Aorta (tissue), 5 donors: Measurements from ENCODE around the gene PPP1R13L. TPM values are rescaled to one million over a fixed set of nuclear protein-coding genes. Genes with fewer than 3 reads are reported as not detected.
A peak's percentile ranks its signal among the peaks of the same experiment; 100 is the strongest.
"Not testable (repeated sequence)": the region's sequence is repeated elsewhere in the genome, so short reads cannot be mapped to it uniquely, and the experiment has no call there.

Source experiments
- ATAC-seq: fragments of 200-7000 bp; cut with Tn5 transposase; one replicate; pipeline ENCODE4 v1.9.1; 2022; ENCODE audit warnings: moderate library complexity; ENCODE audit not compliant: low FRiP score
- DNase-seq, 2 donors: peaks; one replicate each; pipeline ENCODE4 v3.0.0-alpha.2; 2020
- H3K27ac ChIP-seq, 2 donors: one replicate each; pipeline ENCODE4 v1.5.1; 2013; ENCODE audit warnings: low read length in 2 of 2, mild to moderate bottlenecking in 2 of 2, moderate library complexity in 2 of 2, control low read depth in 1 of 2, inconsistent platforms in 1 of 2, low read depth in 1 of 2
- H3K27me3 ChIP-seq, 2 donors: one replicate each; pipeline ENCODE4 v1.6.1; 2013; ENCODE audit warnings: control low read depth in 1 of 2, low read length in 1 of 2, mild to moderate bottlenecking in 1 of 2, moderate library complexity in 1 of 2; ENCODE audit not compliant: insufficient read depth in 2 of 2, control insufficient read depth in 1 of 2
- H3K36me3 ChIP-seq, 2 donors: one replicate each; pipeline ENCODE4 v1.6.1; 2013; ENCODE audit warnings: control low read depth in 1 of 2, low read length in 1 of 2, mild to moderate bottlenecking in 1 of 2; ENCODE audit not compliant: insufficient read depth in 2 of 2, control insufficient read depth in 1 of 2
- H3K4me1 ChIP-seq, 2 donors: one replicate each; pipeline ENCODE4 v1.6.1; 2013; ENCODE audit warnings: low read length in 2 of 2, control low read depth in 1 of 2, mild to moderate bottlenecking in 1 of 2, moderate library complexity in 1 of 2; ENCODE audit not compliant: insufficient read depth in 2 of 2, control insufficient read depth in 1 of 2
- H3K4me3 ChIP-seq, 2 donors: one replicate each; pipeline ENCODE4 v1.5.1; 2013; ENCODE audit warnings: low read length in 2 of 2, control low read depth in 1 of 2, mild to moderate bottlenecking in 1 of 2
- H3K9me3 ChIP-seq: one replicate; pipeline ENCODE4 v1.6.1; 2013; ENCODE audit warnings: mild to moderate bottlenecking, low read length; ENCODE audit not compliant: control insufficient read depth
- WGBS, 2 donors: extraction: QIAGEN DNeasy Blood & Tissue Kit; methylation state at CpG; one replicate each; pipeline ENCODE4 v1.1.7; 2013; 5-methylcytosine and 5-hydroxymethylcytosine counted together
- intact Hi-C, 2 donors: fragments of 100-400 bp; cut with DNase I; formaldehyde crosslinking; loops; one replicate each; pipeline versions ENCODE4 v1.14.2 to v1.15.0; 2022
- polyA plus RNA-seq, 2 donors: library from polyadenylated mRNA; stranded (reverse); fragments of 200-250 nt; gene quantifications; one replicate each; pipeline ENCODE4 v1.2.3, GENCODE V29; 2013
- total RNA-seq, 2 donors: library from RNA; stranded (reverse); fragmentation: NEBNext Ultra II Directional; extraction: Animal tissue kit (Norgen Biotek cat#: 25700); gene quantifications; one replicate each; pipeline ENCODE4 v1.2.1, GENCODE V29; 2021
- donor health status: healthy with polysubstance abuse.
- donor health status: Bipolar disorder and iron deficiency.
- donor health status: DM: no; HTN: no; CAD: no.
- donor health status: DM: no; HTN: no; CAD: no.
- donor health status: DM: yes; HTN: yes; CAD: no.

The PPP1R13L gene
- total and polyA plus RNA-seq, 4 donors = 11.1 to 153 (median 70.3) TPM

DNA sequence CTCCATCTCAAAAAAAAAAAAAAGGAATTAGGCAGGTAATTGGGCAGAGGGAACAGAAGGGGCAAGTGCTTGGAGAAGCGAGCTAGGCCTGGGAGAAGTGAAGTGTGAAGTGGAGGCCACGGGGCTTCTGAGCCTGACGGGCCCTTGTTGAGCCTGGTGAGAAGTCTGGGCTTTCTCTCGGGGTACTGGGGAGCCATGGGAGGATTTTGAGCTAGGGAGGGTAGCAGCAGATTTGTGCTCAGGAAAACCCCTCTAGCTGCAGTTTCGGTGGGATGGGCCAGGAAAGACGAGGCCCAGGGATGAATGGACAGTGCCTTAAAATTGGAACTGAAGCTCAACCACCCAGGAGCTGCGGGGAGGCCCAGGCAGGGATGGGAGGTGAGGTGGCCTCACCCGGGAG is 9.6 kb upstream of the PPP1R13L start:
- no peaks in the 10 kb centered on the region for H3K4me1 ChIP-seq
- H3K27ac ChIP-seq = no peak overlapping the region
- DNase-seq = no peak
- no peak overlapping the region for H3K4me3 ChIP-seq
- no peaks in the 10 kb centered on the region for H3K27me3 ChIP-seq
- H3K36me3 ChIP-seq = peaks cover 0 to 4% of the 10 kb centered on the region in 2 donors
- intact Hi-C loops = no loop called here
- H3K9me3 ChIP-seq = no peaks in the 10 kb centered on the region
- ATAC-seq = no peak
- WGBS, 2 donors = 92% methylated on average over 8 of the region's 8 CpGs

DNA sequence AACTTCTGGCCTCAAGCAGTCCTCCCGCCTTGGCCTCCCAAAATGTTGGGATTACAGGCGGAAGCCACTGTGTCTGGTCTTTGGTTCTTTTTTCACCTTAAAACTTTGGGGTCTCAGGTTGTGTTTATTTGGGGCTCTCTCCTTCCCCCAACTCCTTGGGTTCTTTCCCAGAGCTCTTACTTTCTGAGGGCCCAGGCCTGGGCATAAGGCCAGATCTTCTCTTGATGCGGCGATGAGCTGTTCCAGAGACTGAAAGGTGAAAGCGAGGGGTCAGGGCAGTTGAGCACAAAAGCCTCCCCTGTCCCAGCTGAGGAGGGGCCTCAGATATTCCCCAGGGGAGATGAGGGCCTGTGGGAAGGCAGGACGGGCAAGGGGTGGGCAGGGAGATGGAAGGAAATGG is 8.6 kb upstream of the PPP1R13L start:
- Histone ChIP-seq H3K36me3 (peaks cover 0 to 2% of the 10 kb centered on the region in 2 donors), H3K27me3 (no peaks in the 10 kb centered on the region), H3K4me3 (no peak overlapping the region), H3K27ac (no peak overlapping the region), H3K4me1 (no peaks in the 10 kb centered on the region), H3K9me3 (no peaks in the 10 kb centered on the region)
- no peak for ATAC-seq
- WGBS, 2 donors = 87 to 89% methylated on average over 6 of the region's 6 CpGs
- DNase-seq = no peak
- intact Hi-C loops = no loop called here

DNA sequence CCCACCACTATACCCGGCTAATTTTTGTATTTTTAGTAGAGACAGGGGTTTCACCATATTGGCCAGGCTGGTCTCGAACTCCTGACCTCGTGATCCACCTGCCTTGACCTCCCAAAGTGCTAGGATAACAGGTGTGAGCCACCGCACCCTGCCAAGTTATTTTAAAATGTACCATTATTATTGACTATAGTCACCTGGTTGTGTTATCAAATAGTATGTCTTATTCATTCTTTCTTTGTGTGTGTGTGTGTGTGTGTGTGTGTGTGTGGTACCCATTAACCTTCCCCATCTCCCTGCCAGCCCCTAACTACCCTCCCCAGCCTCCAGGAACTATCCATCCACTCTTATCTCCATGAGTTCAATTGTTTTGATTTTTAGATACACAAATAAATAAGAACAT is 5.5 kb upstream of the PPP1R13L start:
- ATAC-seq, H3K27me3 ChIP-seq, intact Hi-C loops, H3K27ac ChIP-seq, H3K4me3 ChIP-seq, DNase-seq, H3K9me3 ChIP-seq, H3K36me3 ChIP-seq, H3K4me1 ChIP-seq: not testable (repeated sequence)
- 93 to 97% methylated on average over 4 of the region's 4 CpGs for WGBS, 2 donors

DNA sequence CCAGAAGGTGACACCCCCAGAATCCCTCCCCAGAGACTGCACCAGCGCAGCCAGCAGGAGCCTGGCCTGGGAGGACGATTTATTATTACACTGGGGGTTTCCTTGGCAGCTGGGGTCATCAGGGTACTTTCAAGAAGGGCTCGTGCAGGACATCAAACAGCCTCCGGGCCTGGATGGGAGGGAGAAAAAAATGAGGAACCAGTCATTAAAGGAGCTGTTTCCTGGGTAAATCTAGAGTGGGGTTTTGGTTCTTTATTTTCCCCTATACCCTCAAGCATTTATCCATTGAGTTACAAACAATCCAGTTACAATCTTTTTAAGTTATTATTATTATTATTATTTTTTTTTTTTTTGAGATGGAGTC is 4.7 kb upstream of the PPP1R13L start:
- DNase-seq = no peak
- H3K4me3 ChIP-seq = no peak overlapping the region
- no peaks in the 10 kb centered on the region for H3K27me3 ChIP-seq
- WGBS, 2 donors = 59 to 62% methylated on average over 4 of the region's 4 CpGs
- intact Hi-C loops = no loop called here
- H3K27ac ChIP-seq = no peak overlapping the region
- no peaks in the 10 kb centered on the region for H3K9me3 ChIP-seq
- H3K4me1 ChIP-seq = no peaks in the 10 kb centered on the region
- H3K36me3 ChIP-seq = peaks cover 0 to 2% of the 10 kb centered on the region in 2 donors
- no peak for ATAC-seq

DNA sequence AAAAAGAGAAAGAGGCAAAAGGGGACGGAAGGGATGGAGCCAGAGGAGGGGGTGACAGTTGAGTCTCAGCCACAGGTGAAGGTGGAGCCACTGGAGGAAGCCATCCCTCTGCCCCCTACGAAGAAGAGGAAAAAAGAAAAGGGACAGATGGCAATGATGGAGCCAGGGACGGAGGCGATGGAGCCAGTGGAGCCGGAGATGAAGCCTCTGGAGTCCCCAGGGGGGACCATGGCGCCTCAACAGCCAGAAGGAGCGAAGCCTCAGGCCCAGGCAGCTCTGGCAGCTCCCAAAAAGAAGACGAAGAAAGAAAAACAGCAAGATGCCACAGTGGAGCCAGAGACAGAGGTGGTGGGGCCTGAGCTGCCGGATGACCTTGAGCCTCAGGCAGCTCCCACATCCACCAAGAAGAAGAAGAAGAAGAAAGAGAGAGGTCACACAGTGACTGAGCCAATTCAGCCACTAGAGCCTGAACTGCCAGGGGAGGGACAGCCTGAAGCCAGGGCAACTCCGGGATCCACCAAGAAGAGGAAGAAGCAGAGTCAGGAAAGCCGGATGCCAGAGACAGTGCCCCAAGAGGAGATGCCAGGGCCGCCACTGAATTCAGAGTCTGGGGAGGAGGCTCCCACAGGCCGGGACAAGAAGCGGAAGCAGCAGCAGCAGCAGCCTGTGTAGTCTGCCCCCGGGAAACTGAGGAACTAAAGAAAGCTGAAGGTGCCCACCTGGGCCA is 4.1 kb upstream of the PPP1R13L start:
- no peak for DNase-seq
- H3K9me3 ChIP-seq = no peaks in the 10 kb centered on the region
- intact Hi-C loops = no loop called here
- ATAC-seq = no peak
- no peak overlapping the region for H3K27ac ChIP-seq
- peaks cover 0 to 1% of the 10 kb centered on the region in 2 donors for H3K4me1 ChIP-seq
- no peaks in the 10 kb centered on the region for H3K27me3 ChIP-seq
- peaks cover 0 to 2% of the 10 kb centered on the region in 2 donors for H3K36me3 ChIP-seq
- WGBS, 2 donors = 80 to 82% methylated on average over 15 of the region's 15 CpGs
- no peak overlapping the region for H3K4me3 ChIP-seq

DNA sequence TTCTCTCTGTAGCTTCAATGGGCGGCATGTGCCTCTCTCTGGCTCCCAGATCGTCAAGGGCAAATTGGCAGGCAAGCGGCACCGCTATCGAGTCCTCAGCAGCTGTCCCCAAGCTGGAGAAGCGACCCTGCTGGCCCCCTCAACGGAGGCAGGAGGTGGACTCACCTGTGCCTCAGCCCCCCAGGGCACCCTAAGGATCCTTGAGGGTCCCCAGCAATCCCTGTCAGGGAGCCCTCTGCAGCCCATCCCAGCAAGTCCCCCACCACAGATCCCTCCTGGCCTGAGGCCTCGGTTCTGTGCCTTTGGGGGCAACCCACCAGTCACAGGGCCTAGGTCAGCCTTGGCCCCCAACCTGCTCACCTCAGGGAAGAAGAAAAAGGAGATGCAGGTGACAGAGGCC is 3.3 kb upstream of the PPP1R13L start:
- WGBS, 2 donors = 88 to 89% methylated on average over 8 of the region's 8 CpGs
- Histone ChIP-seq H3K9me3 (no peaks in the 10 kb centered on the region), H3K27me3 (no peaks in the 10 kb centered on the region), H3K27ac (no peak overlapping the region), H3K4me3 (no peak overlapping the region), H3K4me1 (peaks cover 0 to 4% of the 10 kb centered on the region in 2 donors), H3K36me3 (no peaks in the 10 kb centered on the region)
- ATAC-seq = no peak
- DNase-seq = no peak
- intact Hi-C loops = no loop called here

DNA sequence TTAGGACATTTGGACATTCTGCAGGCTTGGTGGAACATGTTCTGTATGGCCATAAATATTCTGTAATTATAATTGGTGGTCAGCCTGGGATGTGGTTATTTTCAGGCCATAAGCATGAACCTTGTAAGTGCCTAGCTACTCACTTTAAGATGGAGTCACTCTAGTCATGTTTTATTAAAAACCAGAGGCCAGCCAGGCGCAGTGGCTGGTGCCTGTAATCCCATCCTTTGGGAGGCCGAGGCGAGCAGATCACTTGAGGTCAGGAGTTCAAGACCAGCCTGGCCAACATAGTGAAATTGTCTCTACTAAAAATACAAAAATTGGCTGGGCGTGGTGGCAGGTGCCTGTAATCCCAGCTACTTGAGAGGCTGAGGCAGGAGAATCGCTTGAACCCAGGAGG is 2.7 kb upstream of the PPP1R13L start:
- H3K4me3 ChIP-seq, DNase-seq, H3K36me3 ChIP-seq, intact Hi-C loops, ATAC-seq, H3K4me1 ChIP-seq, H3K27ac ChIP-seq, H3K27me3 ChIP-seq, H3K9me3 ChIP-seq: not testable (repeated sequence)
- 75 to 77% methylated on average over 5 of the region's 5 CpGs for WGBS, 2 donors

DNA sequence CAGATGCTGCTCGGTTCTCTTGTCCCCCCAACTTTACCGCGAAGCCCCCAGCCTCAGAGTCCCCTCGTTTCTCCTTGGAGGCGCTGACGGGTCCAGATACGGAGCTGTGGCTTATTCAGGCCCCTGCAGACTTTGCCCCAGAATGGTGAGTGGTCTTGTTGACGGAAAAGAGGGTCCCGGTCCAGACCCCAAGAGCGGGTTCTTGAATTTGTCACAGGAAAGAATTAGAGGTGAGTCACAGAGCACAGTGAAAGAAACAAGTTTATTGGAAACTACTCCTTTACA is 2.2 kb upstream of the PPP1R13L start:
- Histone ChIP-seq H3K36me3 (no peaks in the 10 kb centered on the region), H3K27me3 (no peaks in the 10 kb centered on the region), H3K9me3 (no peaks in the 10 kb centered on the region), H3K27ac (no peak overlapping the region), H3K4me3 (peak overlapping the region in 1 of 2 donors; percentile 48), H3K4me1 (peaks cover 0 to 4% of the 10 kb centered on the region in 2 donors)
- intact Hi-C loops = no loop called here
- no peak for ATAC-seq
- WGBS, 2 donors = 0 to 2% methylated on average over 10 of the region's 10 CpGs
- no peak for DNase-seq

DNA sequence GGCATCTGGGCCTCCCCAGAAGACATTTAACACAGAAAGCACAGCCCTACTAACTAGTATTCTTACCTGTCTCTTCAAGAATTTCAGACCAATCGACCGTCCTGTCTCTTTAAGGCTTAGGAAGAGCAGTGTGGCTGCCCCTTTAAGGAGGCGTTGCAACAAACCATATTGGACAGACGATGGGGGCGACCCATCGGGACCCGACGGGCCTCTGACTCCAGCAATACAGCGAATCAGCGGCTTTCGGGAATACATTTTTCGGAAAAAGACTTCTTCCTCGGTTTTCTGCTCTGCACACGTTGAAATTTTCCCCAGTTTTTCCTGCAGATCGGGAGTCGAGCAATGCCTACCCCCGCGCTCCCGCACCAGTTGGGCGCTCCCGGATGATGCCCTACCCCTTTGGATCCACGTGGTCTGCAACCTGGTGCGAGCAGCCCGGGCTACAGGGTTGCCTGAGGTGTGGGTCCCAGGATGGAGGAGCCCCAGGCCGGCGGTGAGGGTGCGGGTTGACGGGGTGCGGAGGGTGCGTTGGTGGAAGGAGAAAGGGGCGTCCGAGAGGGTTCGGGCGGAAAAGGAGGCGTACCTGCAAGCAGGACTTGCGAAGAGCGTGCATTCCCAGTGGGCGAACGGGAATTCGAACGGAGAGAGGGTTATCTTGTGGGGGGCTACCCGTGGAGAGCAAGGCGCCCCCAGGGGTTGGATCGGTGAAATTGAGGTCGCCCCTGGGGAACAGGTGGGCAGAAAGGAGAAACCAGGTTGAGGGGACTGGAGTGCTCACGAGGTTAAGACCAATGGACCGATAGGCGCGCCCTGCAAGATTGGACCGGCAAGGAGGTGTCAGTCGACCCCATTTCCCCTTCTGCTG is 1.6 kb upstream of the PPP1R13L start, which contains the start of gene POLR1G:
POLR1G (plus strand) TSS at position 419 of the 865 bp plus-strand sequence; CDS start at position 472, 53 bp downstream.
- peak within 1 kb of the TSS; percentile 64 to 65 for H3K27ac ChIP-seq
- peak within 1 kb of the TSS; percentile 48 to 61 for H3K4me3 ChIP-seq
- DNase-seq (peak; percentile 84 to 91), ATAC-seq (peak; percentile 84)
- H3K4me1 ChIP-seq = peaks cover 0 to 4% of the 10 kb centered on the region in 2 donors
- H3K9me3 ChIP-seq = no peaks in the 10 kb centered on the region
- H3K36me3 ChIP-seq = no peaks in the 10 kb centered on the region
- WGBS, 2 donors = 0 to 1% methylated on average over 51 of the region's 51 CpGs
- intact Hi-C loops = loop anchor here in 1 of 2 donors (1.0 kb wide), 1 partner anchor 18 kb away; no protein-coding TSS in a partner anchor
- no peaks in the 10 kb centered on the region for H3K27me3 ChIP-seq
